Stimulated activated CD4-positive, alpha-beta T cell treated with anti-CD3 and anti-CD28 coated beads, Interleukin-4, amount 100 ng/mL, for 48 hours (primary cell): ENCODE measurements around the gene SPINK6.

ENCODE experiments used
- DNase-seq, 2 donors: peaks; one replicate each; pipeline ENCODE4 v3.0.0-alpha.2; 2020; ENCODE audit warnings: low read depth in 2 of 2

The SPINK6 gene

GRCh38 chr5:148224117-148224742 is 21.4 kb downstream of the SPINK6 start:
- DNase-seq: no peak

- no peak for DNase-seq
Observed at GRCh38 chr5:148228392-148228984, 25.6 kb downstream of the SPINK6 start.

- DNase-seq: no peak
Observed at GRCh38 chr5:148229840-148230239, 27.0 kb downstream of the SPINK6 start.

GRCh38 chr5:148230240-148230639 is 27.4 kb downstream of the SPINK6 start:
- no peak for DNase-seq

GRCh38 chr5:148237785-148238417 is 35.1 kb downstream of the SPINK6 start:
- no peak for DNase-seq

GRCh38 chr5:148238418-148238794 is 35.6 kb downstream of the SPINK6 start, which contains the start of gene MARCOL:
TSS of gene MARCOL (plus strand) at chr5:148238525. CDS start at chr5:148238598, 73 bp downstream.
- DNase-seq: no peak

- DNase-seq: no peak
Observed at GRCh38 chr5:148248894-148249293, 46.1 kb downstream of the SPINK6 start.

GRCh38 chr5:148255456-148255855 is 52.6 kb downstream of the SPINK6 start:
- no peak for DNase-seq

GRCh38 chr5:148259288-148259687 is 56.4 kb downstream of the SPINK6 start:
- DNase-seq: no peak

- no peak for DNase-seq
Observed at GRCh38 chr5:148261221-148261620, 58.4 kb downstream of the SPINK6 start.
